NCI-H1436 treated with DMSO at 0.1 percent for 48 hours (cell line): ENCODE data around the gene UBE2E2.

Experiments
- DNase-seq: peaks from one replicate; lab custom pipeline; 2025; lab: John Stamatoyannopoulos, UW

The UBE2E2 gene

DNA sequence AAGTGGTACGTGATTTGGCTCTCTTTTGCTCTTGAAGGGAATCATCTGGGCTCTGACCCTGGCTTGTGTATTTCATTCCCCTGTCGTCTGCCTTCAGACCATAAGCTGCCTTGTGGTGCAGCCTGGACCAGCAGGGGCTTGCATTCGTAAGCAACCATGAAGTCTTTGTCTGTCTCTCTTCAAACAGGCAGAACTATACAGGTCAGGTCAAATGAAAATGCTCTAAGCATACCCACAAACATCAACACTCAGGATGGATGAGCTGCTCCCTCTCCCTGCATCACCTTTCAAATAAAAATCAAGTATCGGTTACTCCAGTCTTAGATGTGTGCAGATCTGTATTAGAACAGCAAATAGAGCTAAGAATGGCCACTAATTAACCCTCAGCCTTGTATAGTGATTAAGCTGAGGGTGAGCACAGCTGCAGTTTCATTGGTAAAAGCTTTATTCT lies 334.0 kb downstream of the UBE2E2 start:
- DNase-seq = no peak

DNA sequence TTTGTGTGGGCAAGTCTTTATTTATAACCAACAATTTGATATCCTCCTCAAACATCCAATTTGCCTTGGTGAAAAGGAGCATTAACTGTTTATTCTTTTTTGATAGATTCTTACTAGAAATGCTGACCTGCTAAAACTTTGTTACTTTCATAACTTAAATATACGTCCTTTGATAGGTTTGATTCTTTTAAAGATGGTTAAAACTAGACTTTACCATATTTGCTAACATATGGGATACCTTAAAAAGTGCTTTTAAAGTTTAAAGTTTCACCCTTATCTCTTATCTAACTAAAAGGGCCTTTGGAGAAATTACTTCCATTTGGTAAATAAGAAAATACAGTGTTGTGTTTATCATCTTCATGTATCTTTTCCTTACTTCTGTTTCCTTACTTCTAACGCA lies 336.1 kb downstream of the UBE2E2 start:
- no peak for DNase-seq

DNA sequence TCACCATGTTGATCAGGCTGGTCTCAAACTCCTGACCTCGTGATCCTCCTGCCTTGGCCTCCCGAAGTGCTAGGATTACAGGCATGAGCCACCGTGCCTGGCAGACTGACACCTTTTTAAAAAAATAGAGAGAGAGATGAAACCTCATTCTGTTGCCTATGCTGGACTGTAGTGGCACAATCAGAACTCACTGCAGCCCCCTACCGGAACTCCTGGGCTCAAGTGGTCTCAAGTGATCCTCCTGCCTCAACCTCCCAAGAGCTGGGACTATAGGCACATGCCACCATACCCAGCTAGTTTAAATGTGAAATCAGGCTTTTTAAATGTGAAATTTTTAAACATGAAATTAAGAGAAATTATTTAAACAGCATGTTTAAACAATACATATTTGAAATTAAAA lies 337.5 kb downstream of the UBE2E2 start:
- DNase-seq = no peak

DNA sequence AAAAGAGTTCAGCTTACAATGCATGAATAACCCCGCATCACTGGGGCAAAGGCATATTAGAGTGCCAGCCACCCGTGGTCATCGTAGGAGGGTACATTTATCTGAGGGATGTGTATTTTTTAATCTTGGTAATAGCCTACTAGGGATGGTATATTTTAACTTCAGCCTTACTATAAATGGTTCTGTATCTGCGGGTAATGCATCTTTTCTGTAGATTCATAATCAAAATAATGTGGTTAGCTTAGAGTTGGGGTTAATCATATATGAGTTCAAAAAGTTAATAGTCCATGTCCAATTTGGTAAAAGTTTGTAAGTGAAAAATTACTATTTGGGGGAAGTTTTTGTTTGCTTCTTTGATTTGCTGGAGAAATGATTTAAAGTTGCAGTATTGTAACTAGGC lies 339.0 kb downstream of the UBE2E2 start:
- DNase-seq = no peak

DNA sequence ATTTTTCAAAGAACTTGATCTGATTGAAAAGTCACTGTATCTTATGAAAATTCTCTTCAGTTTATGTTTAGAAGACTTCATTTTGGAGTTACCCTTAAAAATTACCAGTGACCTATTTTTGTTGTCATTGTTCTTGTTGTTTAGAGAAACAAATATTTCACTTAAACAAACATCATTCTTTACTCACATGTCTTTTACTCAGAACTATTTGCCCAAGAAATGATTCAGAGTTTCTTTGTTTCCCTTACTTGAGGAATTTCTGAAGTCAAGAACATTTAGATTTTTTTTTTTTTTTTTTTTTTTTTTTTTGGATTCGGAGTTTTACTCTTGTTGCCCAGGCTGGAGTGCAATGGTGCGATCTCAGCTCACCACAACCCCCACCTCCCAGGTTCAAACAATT lies 343.1 kb downstream of the UBE2E2 start:
- no peak for DNase-seq

DNA sequence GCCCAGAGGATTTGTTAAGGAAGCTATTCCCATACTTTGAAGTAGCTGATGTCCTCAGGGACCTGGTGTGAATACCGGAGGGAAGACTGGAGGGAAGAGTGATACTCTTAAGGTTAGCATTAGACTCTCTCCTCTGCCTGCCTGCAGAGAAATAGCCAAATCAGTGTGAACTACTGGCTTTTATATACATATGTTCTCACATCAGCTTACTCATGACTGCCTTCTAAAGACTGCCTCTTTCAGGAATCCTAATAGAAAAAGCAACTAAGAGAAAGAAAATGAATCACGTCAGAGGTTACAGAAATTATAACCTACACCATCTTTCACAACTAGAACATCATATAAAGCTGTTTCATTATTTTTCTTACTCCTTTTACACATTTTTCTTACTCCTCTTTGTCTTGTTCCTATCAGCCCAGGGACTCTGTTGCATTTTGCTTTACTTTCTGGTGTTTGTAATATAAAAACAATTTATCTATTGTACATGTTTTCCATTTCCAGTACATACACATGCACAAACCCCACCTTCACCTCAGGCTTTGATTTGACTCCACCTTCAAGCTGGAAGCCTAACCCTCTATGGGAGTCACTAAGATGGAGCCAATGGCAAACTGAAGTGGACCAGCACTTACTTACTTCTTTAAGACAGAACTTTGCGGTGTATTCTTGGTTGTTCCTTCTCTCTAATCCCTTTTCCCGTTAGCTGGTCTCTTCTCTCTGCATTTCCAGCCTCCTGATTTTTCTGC lies 345.0 kb downstream of the UBE2E2 start:
- no peak for DNase-seq

DNA sequence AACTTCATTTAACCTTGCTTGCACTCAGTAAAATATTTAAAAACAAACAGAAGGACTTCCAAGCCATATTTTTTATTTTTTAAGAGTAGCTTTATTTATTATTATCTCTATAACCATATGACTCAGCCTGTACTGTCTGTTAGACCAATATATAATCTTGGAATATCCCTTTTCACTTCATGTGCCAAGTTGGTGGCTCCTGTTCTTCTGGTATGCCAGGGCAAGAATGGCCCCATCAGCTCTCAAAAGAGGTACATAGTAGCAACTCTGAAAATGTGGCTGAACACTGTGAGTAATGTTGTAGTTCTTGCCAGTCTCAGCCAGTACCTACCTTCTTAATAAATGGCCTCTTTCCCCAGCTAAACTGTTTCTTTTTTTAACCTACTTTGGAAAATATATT lies 345.6 kb downstream of the UBE2E2 start:
- DNase-seq = no peak

DNA sequence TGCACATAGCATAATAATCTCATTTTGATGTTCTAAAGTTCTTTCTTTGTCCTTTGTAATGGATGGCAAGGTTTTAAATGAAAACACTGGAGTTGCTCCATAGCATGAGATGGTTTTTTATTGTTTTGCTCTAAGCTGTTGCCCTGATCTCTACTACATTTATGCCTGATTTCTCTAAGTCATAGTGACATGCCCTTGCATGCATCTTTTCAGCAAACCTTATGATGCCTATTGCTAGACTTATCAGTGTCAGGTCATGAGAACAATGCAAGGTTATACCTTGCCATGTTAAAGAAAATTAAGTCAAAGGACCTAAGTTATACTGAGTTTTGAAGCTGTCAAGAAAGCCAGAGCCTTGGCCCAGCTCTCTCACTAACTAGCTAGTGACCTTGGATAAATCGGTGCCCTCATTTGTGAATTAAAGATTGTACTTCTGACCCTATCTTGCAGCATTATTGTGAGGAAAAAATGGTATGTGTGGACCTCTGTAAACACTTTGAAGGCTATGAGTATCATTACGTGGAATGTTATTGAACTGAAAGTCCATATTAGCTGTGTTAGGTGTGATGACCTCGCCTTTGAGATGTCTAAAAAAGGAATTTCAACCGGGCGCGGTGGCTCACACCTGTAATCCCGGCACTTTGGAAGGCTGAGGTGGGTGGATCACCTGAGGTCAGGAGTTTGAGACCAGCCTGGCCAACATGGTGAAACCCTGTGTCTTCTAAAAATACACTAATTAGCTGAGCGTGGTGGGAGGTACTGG lies 346.2 kb downstream of the UBE2E2 start:
- DNase-seq = no peak

DNA sequence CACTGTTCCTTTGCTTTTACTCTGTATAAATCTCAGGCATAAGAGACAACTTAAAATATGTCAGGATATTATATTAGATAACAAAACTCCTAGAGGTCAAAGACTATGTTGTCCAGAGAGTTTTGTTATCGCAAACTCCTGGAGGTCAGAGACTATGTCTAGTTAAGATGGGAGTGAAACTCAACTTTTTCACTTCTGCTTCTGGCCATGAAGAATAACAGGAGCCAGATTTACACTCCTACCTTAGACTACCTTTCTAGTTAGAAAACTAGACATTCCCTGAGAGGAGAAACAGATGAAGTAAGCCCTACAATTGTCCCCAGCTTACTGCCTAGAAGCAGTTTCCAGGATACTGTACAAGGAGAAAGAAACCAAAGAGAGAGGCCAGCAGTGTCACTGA lies 347.3 kb downstream of the UBE2E2 start:
- DNase-seq = no peak

DNA sequence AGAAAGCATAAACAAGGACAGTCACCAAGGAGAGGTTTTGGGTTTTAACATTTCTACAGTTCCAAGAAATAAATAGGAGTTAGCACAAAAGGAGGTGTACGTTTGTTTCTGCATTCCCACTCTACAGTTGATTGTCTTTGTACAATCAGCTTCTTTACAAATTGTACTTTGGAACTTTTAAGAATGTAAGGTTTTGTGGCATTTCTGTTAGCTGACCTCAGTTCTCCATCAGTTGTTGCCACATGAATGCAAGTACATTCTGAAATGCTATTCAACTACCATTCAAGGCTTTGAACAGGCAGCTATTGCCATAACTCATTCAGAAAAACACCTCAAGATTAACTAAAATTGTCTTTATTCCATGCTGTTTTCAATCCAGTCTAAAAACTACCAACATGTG lies 349.4 kb downstream of the UBE2E2 start:
- no peak for DNase-seq

DNA sequence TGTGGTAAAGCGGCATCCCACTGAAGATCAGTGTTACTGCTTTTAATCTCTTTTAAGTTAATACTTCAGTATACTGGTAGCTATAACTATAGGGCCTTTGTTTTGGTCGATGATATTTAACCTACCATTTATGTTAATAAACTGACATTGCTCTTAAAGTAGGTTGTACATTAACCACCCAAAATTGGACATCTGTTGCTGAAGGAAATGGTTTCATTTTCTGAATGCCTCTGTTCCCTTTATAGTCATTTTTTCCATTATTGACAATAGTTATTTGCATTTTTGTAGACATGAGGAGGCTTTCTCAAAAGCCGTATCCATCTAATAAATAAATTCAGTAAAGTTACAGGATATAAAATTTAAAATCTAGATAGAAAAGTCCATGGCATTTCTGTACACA lies 350.2 kb downstream of the UBE2E2 start:
- no peak for DNase-seq

DNA sequence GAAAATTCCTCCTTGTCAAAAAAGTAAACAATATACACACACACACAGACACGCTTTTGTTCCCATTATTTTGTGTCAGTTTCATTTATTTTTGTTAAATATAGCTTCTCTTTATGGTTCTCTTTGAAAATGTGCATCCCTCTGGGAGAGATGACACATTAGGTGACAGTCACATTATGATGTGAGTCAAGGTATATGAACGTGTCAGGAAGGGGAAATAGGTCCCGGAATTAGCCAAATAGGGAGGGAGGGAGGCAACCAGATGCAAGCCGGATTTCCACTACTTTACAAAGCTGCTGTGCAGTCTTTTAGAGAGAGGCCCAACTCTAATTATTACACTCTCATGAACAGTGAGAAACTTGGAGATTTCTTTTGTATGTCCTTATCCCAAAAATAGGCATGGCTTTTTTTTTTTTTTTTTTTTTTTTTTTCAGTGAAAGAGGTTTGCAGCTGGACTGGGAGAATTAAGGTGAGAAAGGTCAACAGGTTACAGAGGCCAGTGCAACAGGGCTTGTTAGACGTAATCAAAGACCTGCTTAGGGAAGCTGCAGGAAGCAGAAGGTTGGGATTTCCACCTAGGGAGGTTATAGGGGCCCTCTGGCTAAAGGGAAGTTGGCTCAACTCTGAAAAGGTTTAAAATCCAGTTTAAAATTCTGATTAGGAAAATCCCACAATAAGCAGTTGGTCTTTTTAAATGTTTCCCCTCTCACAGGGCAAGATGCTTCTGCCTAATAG lies 362.1 kb downstream of the UBE2E2 start:
- DNase-seq = no peak

DNA sequence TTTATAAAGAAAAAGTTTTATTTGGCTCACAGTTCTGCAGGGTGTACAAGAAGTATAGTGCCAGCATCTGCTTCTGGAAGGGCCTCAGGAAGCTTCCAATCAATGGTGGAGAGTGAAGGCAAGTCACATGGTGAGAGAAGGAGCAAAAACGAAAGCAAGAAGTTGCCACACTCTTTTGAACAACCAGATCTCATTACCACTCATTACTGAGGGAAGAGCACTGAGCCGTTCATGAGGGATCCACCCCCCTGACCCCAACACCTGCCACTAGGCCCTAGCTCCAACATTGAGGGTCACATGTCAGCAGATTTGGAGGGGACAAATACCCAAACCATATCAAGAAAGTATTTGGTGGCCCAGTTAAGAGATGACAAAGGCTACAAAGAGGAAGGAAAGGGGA lies 363.4 kb downstream of the UBE2E2 start:
- DNase-seq = no peak

DNA sequence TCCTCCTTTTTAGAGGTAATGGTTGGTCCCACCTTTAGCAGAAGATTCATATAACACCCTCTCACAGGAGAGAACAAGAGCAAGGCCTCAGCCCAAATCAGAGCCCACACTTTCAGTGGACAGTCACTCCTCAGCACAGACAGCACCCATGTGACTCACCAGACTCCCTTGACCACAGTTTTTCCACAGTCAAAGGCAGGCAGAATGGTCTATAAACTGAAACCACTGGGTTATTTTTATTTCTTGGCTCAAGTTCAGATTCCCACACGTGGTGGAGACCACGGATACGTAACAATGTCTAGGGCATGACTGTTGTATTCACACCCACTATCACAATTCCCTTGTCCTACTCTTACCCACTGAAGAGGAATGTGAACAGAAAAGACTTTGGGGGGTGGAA lies 364.8 kb downstream of the UBE2E2 start:
- DNase-seq = no peak

DNA sequence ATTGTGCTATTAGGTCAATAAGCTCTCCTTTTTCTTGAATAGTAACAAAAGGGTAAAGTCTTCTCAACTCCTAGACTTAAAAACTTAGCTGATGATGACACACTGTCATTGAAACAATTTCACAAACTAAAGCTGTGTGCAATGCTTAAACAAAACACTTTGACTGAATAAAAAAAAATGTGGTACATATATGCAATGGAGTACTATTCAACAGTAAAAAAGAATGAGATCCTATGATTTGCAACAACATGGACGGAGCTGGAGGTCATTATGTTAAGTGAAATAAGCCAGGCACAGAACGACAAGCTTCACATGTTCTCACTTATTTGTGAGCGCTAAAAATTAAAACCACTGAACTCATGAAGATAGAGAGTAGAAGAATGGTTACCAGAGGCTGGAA lies 370.7 kb downstream of the UBE2E2 start:
- DNase-seq = no peak

DNA sequence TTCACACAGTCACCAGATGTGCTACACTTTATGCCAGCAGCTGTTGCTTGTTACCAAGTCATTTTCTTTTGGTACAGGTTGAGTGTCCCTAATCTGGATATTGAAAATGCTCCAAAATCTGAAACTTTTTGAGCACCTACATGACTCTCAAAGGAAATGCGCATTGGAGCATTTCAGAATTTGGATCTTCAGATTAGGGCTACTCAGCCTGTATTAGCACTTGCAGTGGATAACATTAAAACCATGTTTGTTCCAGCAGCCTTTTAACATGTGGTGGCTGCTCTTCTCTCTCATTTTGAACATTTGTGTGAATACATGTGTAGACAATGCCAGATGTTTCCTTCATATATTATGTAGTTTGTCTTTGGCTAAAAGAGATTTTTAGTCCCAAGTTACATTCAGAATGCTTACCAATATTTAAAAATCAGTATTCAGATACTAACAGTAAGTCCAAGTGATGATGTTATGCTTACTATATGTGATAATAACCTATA lies 371.7 kb downstream of the UBE2E2 start:
- no peak for DNase-seq

DNA sequence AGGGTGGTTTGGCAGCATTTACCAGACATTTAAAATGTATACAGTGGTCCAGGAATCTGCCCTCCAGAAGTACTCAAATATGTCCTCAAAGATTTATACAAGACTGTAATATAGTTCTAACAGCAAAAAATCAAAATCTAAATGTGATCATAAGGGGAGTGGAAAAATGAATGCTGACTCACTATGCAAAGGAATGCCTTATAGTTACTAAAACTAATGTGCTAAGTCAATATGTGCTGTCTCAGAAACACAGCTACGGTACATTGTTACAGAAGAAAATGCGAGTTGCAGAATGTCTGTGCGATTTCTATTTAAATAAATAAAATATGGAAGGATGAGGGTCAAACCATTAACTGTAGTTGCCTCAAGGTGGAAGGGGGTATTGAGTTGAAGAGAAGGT lies 372.6 kb downstream of the UBE2E2 start:
- no peak for DNase-seq

DNA sequence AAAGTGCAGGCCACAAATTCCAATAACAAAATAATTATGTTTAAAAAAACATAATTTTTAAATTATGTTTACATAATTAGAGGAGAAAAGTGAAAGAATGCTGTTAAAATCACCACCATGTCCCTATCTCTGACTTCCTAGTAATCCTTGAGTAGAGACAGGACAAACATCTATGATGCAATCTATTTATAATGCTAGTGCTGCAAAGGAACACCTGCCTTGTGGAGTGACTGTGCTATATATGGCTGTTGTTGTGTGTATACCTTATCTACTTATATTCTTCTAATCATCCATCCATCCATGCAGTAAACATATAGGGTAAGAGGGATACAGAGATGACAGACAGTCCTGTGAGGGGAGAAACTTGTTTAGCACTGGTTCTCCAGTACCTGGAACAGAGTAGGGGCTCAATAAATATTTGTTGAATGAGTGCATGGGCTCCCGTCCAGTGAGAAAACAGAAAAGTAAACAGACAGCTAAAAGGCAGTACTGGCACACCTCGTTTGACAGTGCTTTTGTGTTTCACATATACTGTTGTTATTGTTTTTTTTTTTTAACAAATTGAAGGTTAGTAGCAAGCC lies 373.3 kb downstream of the UBE2E2 start:
- DNase-seq = no peak

DNA sequence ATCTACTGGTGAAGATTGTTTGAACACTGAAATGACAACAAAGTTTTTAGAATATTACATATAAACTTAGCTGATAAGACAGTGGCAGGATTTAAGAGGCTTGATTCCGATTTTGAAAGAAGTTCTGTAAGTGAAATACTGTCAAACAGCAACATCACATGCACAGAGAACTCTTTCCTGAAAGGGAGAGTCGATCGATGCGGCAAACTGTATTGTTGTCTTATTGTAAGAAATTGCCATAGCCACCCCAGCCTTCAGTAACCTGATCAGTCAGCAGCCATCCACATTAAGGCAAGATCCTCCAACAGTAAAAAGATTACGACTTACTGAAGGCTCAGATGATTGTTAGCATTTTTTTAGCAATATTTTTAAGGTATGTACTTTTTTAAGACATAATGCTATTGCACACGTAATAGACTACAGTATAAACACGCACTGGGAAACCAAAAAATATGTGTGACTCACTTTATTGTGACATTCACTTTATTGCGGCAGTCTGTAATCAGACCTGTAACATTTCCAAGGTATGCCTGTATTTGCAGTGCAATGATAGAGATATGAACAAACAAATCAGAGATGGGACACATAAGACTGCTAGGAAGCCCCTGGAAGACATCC lies 377.1 kb downstream of the UBE2E2 start:
- DNase-seq = no peak

DNA sequence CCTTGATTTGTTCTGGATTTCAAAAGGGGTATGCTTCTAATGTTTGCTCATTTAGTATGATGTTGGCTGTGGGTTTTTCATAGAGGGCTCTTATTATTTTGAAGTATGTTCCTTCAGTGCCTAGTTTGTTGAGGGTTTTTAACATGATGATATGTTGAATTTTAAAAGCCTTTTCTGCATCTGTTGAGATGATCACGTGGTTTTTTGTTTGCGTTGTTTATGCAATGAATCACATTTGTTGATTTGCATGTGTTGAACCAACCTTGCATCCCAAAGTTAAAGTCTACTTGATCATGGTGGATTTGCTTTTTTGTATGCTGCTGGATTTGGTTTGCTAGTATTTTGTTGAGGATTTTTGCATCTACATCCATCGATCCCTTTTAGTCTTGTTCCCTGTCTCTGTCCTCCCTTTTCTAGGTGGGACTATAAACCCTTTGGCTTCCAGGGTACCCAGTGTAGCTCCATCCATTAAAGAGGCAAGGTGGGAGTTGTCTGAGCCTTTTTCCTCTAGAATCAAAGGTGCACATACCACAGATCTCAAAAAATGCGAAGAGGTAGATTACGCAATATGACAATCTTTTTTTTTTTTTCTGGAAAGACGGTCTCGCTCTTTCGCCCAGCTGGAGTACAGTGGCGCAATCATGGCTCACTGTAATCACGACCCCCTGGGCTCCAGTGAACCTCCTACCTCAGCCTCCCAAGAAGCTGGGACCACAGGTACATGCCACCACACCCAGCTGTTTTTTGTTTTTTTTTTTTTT lies 381.0 kb downstream of the UBE2E2 start:
- DNase-seq = no peak

DNA sequence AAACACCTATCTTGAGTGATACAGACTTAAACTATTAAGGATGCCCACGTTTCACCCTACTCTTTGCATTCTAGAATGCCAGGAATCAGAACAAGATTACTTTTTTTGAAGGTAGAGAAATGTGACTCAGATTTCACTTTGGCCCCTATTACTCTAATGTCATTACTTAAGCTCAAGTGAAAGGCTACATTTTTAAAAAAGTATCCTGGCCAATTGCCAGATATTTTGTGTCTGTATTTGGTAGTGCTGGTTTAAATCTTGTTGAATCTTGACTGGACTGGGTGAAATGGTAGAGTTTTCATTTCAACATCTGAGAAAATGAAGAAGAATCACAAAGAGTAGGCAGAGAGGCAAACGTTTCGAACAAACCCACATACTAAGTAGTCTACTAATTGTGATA lies 384.4 kb downstream of the UBE2E2 start:
- no peak for DNase-seq
